HG03280 (cell line): ENCODE measurements around the gene UFM1.
"Not testable (repeated sequence)": the region's sequence is repeated elsewhere in the genome, so short reads cannot be mapped to it uniquely, and the experiment has no call there.

Experiments used
- ATAC-seq: cut with Tn5 transposase; IDR thresholded peaks from one replicate; pipeline ENCODE4 v1.9.1; 2021; ENCODE audit warnings: mild to moderate bottlenecking, moderate library complexity; ENCODE audit not compliant: unreplicated experiment

Gene UFM1

DNA sequence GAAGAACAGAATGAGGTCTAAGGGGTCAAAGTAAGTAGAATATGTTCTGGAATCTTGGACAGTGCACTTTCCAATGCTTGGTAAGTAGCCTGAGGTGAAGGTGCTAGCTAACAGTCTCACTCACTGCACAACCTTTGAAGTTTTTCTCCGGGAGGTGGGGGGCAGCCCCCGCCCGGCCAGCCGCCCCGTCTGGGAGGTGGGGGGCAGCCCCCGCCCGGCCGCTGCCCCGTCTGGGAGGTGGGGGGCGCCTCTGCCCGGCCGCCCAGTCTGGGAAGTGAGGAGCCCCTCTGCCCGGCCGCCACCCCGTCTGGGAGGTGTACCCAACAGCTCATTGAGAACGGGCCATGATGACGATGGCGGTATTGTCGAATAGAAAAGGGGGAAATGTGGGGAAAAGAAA is 14.1 kb downstream of the UFM1 start:
- not testable (repeated sequence) for ATAC-seq

DNA sequence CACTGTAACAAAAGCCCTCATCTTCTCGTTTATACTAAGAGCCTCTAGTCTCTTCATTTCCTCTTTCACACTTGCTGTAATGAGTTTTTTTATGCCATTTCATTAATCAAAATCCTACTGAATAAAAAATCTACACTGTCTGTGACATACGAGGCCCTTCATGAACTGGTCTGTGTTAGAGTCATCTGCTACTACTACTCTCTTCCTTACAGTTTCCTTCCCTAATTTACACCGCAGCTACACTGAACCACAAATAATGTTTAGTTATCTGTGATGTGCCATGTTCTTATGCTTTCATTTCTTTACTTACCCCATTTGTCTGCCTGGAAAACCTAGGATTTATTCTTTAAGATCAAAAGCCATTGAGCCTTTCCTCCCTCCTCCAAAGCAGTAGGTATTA is 16.0 kb downstream of the UFM1 start:
- no peak for ATAC-seq

DNA sequence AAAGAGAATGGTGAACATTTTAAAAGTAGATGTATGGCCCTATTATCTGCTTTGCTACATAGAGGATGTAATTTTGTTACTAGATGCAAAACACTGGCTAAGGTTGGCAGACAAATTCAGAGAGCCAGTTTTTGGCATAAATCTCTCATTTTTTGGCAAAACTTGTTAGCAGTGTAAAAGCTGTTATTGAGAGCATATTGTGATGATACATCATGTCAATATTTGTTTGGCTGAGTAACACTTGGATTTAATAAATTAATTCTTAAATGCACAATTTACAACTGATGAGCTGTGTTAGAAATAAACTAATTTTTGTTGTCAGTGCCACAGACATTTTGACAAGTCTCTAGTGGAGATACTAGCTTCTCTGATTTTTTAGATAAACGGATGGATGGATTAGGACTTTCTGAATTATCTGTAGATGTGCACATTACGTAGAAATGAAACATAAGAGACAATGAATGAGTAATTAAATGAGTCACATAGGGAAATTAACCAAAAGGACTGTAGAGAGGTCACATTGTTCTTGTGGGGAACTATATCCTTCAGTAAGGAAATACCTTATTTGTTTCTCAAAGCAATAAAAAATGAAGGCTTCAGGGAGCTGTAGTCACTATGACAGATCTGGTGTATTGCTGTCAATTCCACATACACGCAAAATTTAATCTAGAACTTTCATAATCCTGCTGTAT is 17.4 kb downstream of the UFM1 start:
- no peak for ATAC-seq

DNA sequence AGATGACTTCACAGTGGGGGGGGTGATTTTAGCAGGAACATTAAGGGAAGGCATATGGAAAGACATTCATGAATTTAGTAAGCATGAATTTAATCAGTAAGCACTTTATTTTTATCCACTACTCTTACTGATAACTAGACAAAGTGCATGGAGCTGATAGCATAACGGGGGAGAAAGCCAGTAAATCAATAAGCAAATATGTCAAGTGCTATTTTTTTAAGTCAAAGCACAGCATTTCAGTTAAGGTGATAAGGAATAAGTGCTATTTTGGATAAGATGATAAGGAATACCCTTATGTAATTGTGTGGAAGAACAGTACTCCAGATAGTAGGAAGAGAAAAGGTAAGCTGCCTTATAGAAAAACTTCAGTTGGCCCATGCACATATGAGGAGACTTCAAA is 19.4 kb downstream of the UFM1 start:
- no peak for ATAC-seq

DNA sequence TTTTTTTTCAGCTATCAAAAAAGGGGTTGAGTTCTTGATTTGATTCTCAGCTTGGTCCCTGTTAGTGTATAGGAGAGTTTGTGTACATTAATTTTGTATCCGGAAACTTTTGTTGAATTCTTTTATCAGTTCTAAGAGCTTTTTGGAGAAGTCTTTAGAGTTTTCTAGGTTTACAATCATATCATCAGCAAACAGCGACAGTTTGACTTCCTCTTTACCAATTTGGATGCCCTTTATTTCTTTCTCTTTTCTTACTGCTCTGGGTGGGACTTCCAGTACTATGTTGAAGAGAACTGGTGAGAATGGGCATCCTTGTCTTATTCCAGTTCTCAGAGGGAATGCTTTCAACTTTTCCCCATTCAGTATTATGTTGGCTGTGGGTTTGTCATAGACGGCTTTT is 20.4 kb downstream of the UFM1 start:
- ATAC-seq, result not testable (repeated sequence)

DNA sequence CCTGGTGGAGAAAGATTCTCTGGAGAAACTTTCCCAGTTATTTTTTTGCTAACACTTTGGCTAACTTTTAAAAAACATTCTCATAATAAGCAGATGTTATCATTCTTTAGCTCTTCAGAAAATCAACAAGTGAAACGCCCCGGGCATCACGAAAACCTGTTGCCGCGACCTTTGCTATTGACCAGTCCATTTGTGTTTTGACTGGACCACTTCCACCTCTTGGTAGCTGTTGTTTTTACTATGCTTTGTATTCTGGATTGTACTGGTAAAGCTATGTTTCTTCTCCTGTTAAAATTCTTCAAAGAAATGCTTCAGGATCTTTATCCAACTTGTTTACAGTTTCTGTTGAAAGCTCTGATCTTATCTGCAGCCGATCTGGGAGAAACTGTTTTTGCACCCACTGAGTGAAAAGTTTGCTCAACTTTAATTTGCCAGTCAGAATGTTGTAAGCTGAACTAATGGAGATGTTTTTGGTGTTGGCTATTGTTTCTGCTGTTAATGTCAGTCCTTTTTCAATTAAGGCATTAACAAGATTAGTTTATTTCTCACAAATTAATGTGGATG is 23.3 kb downstream of the UFM1 start:
- no peak for ATAC-seq

DNA sequence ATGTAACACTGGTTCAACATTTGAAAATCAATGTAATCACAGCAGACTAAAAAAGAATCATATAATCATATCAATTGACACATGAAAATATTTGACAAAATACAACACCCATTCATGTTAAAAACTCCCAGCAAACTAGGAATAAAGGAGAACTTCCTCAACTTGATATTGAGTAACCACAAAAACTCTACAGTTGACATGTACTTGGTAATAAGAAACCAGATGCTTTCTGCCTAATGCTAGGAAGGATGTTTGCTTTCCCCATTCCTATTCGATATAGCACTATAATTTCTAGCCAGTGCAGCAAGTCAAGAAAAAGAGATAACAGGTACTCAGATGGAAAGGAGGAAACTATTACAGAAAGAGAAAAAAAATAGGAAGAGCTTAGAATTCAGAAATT is 26.9 kb downstream of the UFM1 start:
- ATAC-seq, result no peak

DNA sequence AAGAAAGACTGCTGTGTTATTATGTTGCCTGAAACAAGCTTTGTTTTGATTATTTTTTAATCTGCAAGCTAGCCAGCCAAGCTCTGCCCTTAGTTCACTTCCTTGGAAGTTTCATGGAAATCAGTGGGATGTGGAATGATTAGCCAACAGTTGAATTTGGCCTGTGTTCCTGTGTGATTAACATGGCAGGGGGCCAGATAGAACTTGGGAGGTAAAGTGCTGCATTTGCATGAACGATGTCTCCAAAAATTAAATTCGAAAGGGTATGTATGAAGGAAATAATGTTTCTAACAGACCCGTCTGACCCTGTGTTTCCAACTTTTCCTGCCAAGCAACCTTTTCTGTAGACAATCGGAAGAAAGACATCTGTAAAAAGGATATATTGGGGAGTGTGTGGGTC is 32.2 kb downstream of the UFM1 start:
- no peak for ATAC-seq

DNA sequence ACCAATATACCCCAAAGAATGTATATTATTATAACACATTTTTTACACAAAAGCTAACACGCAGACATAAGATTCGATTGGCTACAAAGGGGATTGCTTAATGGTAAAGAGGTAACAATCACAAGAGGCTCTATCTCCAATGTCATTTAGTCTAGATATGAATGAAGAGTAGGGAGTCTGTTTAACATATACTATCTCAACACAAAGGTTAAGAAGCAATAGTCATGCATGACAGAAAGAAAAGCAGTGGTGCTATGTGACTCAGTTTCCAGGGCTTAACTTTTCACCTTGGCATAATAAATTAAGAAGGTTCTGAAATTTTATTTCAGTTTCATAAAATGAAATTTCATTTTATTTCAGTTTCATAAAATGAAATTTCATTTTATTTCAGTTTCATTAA is 33.3 kb downstream of the UFM1 start:
- ATAC-seq, result no peak

DNA sequence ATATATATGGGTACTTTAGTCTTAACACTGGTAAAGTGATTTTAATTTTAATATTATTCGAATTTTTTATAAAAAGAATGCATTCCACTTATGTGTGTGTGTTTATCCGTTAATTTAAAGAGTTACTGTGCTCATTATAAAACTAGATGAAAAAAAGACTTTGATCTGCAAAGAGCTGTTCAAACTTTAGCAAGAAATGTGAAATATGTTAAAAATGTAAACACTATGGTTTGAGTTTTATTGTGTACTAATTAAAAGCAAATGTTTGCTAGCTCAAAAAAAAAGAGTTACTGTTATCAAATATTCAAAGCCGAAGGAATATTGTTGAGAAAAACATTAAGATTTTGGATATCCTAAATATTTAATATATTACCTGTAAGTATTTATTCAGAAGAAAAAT is 34.5 kb downstream of the UFM1 start:
- no peak for ATAC-seq

DNA sequence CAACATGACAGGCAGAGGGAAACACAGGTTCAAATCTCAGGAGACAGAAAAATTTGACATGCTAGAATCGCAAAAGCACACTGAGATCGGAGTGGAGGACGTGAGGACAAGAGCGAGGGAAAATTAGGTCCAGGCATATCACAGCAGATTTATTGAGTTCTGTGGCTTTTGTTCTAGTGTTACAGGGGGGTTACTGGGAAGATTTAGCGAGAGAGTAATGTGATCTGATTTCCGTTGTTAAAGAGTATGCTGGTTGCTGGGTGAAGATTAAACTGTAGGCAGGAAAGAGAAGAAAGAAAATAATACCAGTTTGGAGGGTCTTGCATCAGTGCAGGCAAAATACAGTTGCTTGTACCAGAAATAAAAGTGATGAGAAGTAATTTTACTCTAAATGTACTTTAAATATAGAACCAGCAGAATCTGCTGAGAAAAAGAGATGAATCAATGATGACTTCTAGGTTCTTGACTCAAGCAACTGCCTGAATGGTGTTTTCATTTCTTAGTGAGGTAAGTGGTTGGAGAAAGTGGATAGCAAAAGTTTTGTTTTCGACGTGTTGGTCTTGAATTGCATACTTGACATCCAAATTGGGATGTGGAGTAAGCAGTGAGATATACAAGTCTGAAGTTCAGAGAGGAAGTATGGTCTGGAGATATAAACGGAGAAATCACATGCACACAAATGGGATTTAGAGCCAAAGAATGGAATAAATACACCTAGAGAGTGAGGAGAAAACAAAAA is 35.7 kb downstream of the UFM1 start:
- ATAC-seq, result no peak

DNA sequence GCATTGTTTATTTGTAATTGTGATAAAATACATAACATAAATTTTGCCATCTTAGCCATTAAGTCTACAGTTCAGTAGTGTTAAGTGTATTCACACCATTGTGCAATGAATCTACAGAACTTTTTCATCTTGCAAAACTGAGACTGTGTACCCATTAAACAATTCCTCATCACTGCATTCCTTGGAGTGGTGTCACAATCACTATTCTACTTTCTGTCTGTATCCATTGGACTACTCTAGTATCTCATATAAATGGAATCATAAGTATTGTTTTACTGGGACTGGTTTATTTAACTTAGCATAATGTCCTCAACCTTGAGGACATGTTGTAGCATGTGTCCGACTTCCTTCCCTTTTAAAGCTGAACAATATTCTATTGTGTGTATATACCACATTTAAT is 36.8 kb downstream of the UFM1 start:
- ATAC-seq, result no peak

DNA sequence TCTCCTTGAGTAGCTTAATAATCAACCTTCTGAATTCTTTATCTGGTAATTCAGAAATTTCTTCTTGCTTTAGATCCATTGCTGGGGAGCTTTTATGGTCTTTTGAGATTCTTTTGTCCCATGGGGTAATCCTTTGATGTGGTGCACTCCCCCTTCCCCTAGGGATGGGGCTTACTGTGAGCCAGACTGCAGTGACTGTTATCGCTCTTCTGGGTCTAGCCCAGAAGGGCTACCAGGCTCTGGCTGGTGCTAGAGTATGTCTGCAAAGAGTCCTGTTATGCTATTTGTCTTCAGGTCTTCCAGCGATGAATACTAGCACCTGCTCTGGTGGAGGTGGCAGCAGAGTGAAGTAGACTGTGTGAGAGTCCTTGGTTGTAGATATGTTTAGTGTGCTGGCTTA is 41.7 kb downstream of the UFM1 start:
- no peak for ATAC-seq

DNA sequence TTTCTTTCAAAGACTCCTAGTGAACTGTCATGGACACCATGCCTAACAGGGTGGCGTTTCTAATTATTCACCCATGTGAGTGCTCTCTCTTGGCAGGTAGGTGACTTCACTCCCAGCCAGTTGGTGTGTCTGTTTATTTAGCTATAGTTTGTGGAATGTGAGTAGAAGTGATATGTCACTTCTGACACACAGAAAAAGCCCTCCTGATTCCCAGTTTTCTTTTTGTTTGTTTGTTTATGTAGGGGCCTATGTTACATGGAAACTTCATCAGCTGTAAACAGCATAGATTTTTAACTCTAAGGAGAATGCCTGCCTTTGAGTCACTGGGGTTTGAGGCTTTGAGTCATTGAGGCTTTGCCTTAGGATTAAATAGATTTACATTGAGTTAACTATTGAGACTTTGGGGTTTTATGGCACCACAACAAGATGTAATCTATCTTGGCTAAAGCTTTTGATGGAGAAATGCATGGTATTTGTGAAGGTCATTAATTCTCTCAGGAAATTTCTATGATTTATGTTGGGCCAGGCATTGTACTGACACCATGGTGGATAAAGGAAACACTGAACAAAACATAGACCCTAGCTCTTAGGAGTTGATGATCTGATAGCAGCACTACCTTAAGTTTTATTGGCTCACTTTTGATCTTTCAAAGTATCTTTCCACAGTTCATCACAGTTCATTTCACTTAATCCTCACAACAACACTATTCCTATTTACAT is 45.3 kb downstream of the UFM1 start:
- no peak for ATAC-seq

DNA sequence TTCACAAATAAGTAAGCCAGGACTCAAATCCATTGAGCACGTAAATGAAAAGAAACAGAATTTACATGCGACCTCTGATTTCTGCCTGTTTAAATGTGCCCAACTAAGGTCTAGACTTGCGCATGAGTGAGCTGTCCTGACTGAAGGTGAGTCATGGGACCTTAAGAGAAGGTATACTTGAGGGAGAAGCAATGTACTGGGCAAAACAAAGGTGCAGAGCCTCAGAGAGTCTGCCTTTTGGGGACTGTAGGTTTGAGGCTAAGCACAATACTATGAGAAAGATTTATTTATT is 45.8 kb downstream of the UFM1 start:
- no peak for ATAC-seq

DNA sequence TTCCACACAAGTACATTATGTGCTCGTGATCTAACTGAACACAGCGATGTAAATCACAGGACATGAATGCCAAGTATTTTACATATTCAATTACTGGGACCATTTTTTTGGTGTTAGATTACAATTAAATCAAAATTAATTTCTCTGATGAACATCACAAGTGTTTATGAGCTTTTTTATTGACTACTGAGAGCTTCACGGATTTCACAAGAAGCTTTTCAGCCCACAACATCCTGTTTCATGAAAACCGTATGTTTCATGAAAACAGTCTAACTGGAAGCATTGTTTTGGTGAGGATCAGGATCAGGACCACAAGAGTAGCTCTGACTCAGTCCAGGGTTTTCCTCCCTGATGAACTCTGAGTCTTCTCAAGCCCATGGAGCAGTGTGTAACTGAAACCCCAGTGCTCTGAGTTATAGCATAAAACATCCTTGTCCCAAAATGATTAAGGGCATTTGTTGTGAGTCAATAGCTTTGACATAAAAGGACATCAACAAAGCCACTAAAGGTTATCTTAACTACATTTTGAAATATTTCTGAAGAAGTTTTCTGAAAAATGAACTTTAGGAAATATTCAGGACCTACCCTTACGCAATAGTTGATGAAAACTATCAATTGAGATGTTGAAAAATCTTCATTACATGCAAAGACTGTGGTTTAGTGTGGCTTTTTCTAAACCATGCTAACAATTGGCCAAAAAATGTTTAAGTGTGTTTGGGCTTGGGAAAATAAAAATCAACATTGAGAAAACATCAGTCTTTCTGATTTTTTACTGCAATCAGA is 49.3 kb downstream of the UFM1 start:
- ATAC-seq, result no peak

DNA sequence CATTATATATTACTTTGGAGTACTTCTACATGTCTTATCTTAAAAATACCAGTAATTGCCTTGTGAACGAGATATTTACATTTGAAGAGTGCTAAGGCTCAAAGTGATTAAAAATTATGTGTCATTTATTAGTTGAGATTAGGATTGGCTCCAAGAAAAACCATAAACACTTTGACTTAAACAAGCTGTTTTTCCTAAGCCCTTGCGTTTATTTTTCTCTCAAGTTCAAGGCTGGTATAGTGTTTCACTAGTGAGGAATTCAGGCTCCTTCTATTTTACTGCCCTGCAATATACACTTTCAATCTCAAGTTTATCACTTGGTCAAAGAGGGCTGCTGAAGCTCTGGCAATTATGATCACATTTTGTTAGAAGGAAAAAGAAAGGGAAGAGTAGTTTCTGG is 49.9 kb downstream of the UFM1 start:
- ATAC-seq, result no peak

DNA sequence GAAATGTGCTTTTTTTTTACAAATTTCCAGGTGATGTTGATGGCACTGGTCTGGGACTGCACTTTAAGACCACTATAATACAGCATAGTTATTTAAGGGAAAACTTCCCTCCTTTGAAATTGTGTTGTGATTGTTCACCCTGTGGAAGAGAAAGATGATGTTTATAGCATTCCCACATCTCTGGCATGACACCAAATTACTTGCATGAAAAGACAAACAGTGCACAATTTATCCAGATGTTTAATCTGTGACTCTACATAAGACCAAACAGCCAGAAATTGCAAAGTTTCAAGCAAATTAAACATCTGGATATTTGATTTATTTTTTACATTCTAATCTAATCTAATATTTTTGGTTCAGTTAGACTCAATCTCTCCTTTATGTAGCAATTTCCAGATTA is 51.6 kb downstream of the UFM1 start:
- no peak for ATAC-seq

DNA sequence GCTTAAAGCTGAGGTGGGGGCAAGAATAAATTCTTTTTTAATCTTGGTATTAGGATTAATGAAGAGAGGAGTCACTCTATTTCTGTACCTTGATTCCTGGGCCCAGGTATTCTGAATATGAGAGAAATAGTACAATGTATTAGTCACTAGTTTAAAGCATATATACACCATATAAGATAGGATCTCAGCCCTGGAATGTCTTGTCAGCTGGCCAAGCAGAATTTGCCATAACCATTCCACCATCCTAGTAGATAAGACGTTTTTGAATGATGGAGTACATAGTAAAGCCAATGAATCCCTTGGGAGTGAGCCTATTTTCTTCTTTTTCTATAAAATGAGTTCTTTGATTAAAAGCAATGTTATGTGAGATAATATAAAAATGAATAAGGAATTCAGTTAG is 55.6 kb downstream of the UFM1 start:
- no peak for ATAC-seq

DNA sequence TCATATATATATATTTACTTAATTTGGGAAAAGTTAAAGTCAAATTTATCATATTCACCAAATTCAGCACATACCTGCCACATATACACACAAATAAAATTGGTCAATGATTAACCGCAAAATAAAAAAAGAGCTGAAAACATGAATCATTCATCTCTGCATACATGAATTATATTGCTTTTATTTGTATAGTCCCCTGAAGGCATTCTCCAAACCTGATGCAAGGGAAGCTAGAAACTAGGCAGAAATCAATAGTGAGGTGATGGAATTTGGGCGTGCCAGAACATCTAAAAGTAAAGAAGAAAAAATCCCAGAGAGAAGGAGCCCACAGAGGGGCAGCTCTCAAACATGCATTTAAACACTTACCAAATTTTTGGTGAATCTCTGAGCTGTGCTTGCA is 60.1 kb downstream of the UFM1 start:
- ATAC-seq, result no peak

DNA sequence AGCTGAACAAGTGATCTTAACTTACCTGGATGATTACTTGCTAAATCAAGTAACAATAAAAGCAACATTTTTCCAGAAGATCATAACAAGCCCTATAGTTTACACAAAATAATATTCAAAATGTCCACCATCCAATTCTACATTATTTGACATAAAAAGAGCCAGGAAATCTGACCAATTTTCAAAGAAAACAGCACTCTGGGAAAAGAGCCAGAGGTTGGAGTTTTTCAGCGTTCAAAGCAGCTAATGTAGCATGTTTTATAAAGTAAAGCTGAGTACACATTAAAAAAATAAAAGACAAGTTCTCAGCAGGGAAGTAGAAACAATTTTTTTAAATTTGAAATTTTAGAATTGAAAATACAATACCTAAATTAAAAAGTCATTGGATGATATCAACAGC is 62.6 kb downstream of the UFM1 start:
- no peak for ATAC-seq
